Left cardiac atrium (tissue), 4 donors: Measurements from ENCODE around the gene MBNL2. TPM values are rescaled to one million over a fixed set of nuclear protein-coding genes. Genes with fewer than 3 reads are reported as not detected.

Source experiments
- ATAC-seq, 2 donors: fragments of 200-7000 bp; cut with Tn5 transposase; one replicate each; pipeline ENCODE4 v1.9.1; 2020; ENCODE audit warnings: mild to moderate bottlenecking in 2 of 2, moderate library complexity in 2 of 2
- DNase-seq: peaks from one replicate; pipeline ENCODE4 v3.0.0-alpha.2; 2020
- intact Hi-C, 2 donors: fragments of 100-400 bp; cut with DNase I; formaldehyde crosslinking; loops; one replicate each; pipeline versions ENCODE4 v1.14.1 to v1.15.1; 2022 to 2023
- total RNA-seq, 2 donors: library from RNA; stranded (reverse); fragmentation: NEBNext Ultra II Directional; extraction: Animal tissue kit (Norgen Biotek cat#: 25700); gene quantifications; one replicate each; pipeline ENCODE4 v1.2.1, GENCODE V29; 2021
- donor health status: DM: no; HTN: yes; CAD: no.
- donor health status: DM: no; HTN: yes; CAD: no; lungs with severe emphysema.
- donor health status: DM: yes; HTN: yes; CAD: no.
- donor health status: Dilated cardiomyopathy.

Gene MBNL2
- total RNA-seq, 2 donors from 2014 or later, result 52.0 to 60.3 TPM

DNA sequence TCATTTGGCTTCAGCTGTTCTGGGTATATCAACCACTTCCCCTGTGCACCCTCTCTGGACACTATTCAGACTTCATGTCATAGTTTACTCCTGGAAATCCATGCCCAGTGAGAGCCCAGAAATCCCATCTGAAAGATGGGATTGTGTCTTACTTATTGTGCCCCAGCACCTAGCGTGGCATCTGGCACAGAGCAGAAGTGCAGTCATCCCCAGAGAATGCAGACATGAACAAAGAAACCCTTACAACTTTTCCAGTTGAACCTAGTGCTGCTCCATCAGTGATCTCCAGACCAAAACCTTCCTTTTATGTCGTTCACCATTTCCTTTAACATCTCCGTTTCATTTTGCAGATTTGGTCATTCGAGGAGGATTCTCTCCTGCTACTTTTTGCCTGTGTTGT lies 60.6 kb downstream of the MBNL2 start:
- no peak for DNase-seq
- no peak for ATAC-seq
- intact Hi-C loops, result no loop called here

DNA sequence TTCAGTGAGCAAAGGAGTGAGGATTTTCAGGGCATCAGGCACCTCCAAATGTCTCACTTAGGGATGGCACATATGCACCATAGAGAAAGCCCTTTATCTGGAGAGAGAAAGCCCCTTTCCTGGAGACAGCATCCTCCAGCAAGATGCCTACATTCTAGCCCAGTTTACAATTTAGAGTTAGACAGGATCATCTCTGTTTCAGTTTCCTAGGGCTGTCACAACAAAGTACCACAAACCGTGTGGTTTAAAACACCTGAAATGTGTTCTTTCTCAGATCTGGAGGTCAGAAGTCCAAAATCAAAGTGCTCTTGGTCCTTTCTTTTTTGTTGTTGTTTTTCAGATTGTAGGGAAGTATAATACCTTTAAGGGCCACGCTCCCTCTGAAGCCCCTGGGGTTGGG lies 61.8 kb downstream of the MBNL2 start:
- DNase-seq (no peak), ATAC-seq (no peak)
- intact Hi-C loops, result no loop called here

DNA sequence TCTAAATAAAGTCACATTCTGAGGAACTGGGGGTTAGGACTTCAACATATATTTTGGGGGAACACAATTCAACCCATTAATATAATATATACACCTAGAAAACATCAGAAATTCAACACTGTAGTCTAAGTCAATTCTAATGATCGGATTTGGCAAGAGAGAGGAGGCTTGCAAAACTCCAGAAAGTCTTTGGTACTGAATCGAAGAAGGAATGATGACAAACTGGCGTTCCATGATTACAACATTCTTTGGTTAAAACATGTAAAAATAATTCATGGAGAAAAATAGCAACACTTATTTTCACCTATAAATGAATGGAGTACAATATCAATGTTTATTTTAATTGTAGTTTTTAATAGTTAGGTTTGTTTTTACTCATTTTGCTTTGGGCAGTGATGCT lies 62.4 kb downstream of the MBNL2 start:
- no peak for ATAC-seq
- no peak for DNase-seq
- intact Hi-C loops, result no loop called here

DNA sequence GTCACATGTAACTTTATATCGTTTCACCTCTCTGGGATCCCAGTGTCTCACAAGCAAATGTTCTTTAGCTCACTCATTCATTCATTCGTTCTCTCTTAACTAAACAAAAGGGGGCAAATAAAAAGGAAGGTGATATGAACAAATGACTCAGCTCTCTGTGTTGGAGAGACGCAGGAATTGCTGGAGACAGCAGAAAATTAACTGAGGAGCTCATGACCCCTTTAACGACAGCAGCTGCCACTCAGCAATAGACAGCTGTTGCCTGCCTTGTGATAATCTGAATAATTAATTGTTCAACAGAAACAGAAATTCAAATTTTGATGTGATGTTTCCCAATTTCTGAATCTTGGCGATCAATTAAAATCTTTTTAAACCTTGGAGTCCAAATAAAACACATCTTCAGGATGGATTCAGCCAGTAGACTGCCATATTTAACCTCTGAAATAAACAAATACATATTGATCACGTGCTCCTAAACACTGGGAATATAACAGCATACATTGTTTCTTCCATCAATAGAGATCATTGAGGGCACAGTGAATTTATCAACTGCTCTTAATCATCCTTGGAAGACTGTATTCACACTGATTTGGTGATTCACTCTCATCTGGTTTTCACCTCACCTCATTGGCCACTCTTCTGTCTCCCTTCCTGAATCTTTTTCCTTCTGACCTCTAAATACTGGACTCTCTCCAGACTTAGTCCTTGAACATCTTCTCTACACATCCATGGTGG lies 63.3 kb downstream of the MBNL2 start:
- intact Hi-C loops, result no loop called here
- ATAC-seq (no peak), DNase-seq (no peak)

DNA sequence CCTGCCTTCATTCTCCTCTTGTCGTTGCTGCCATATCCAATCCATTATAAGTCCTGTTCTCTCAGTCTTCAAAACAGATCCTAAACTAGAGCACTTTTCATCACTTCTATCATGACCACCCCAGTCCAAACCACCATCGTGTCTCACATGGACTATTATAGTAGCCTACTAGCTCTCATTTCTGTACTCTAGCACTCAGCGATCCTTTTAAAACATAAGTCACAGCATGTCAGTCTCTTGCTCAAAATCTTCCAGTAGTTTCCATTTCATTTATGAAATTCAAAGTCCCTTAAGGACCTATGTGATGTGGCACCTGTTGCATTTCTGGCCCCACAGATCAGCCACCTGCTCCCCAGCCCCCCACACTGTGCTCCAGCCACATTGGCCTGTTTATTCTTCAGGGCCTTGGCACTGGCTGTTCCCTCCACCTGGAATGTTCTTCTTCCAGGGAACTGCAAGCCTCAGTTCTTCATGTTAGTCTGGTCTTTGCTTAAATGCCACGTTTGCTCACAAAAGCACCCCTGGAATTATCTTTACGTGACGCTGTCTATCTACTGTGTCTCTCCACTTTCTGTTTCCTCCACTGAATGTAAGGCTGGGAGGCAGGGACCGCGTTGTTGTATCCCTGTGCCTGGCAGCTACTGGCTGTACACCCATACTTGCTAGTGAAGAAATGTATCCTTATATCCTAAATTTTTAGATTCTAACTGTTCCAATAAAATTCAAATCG lies 64.3 kb downstream of the MBNL2 start:
- no peak for DNase-seq
- intact Hi-C loops, result no loop called here
- ATAC-seq, result no peak

DNA sequence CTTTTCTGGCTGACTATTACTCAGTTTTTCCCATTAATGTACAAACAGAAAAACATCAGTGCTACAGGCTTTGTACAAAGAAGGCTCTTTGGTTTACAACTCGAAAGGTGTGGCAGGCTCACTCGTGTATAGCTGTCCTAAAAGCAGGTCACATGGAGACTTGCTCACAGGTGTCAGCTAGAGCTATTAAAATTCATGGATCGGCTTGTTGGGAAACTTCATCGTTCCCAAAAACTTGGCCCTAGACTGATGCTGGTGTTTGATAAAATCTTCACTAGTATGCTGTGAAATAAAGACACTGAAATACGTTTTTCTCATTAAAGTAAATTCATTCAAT lies 64.9 kb downstream of the MBNL2 start:
- intact Hi-C loops, result no loop called here
- ATAC-seq (no peak), DNase-seq (no peak)

DNA sequence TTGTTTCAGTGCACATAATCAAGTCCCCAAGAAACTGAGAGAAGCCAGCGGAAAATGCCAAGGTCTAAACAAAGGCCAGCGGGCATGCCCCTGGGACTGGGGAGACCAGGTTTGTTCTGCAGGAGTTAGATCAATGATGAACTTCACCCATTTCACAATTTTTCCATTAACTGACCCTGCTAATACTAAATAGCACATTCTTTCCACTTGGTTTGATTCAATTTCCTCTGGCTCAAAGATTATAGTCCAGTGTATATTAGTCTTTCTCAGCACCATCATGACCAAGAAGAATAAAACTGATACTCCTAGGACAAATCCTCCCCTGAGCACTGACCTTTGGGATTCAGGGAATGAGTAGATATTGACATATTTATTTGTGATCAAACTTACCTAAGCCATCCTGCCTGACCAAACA lies 66.4 kb downstream of the MBNL2 start:
- DNase-seq (no peak), ATAC-seq (no peak)
- intact Hi-C loops, result no loop called here

DNA sequence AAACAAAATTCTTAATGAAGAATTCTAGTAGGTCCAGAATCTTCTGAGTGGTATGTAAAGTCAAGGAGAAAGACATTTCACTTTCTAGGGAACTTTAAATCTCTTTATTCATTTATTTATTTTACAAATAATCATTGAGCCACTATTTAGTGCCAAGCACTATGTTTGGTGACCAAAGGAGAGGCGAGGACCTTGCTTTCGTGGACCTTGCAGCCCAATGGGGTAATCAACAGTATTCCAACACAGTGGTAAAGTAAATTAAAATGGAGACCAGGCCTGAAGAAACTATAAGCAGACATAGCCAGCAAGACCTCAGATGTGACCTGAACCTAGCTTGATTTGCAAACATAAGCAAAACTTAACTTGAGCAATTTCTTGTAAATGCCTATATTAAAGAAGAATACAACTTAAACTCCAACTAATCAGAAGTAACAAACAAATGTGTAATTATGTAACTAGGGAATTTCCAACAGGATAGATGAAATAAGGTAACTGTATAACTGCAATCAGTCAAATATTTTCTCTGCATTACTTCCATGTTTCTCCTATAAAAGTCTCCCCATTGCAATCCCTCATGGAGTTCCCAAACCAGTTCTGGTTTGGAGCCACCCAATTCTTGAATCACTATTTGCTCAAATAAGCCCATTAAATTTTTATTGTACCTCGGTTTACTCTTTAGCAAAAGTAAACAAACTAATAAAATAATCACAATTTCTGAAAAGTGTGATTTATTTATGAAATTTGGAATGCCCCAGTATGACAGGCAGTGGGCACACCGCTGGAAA lies 67.6 kb downstream of the MBNL2 start:
- ATAC-seq, result no peak
- intact Hi-C loops, result no loop called here
- no peak for DNase-seq

DNA sequence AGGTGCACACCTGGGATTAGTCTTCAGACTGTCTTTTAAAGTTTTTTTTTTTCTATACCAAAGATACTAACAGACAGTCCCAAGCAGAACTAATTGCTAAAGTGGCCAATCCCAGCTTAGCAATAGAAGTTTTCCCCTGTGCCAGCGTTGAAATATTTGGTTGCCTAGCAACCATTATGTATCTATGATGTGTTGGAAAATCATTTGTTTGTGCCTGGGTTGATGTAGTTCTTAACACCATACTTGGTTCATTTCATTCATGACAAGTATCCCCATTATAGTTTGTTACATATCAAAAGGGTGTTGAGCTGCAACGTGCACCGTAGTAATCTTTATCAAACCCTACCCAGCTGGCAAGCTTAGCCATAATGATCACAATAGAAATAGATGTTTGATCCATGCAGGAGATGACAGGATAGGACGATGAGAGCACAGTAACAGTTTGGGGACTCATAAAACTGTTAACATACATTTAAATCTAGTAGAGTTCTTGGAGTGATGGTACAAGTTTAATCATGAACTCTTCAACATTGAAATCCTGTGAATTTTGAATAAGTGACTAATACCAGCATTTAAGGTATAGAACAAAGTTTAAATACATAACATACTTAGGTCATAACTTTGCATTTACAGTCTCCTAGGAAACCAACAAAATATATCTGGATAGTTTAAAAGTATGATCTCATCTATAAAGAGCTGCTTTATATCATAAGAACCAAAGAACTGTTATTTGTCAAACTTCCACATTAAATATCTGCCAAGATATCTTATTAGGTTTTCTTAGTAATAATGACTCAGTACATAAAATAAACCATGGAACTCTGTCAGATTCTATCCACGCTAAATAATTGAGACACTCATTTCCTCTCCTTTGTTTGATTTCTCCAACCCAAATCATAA lies 73.4 kb downstream of the MBNL2 start:
- ATAC-seq, result peak in 1 of 2 donors; percentile 63
- intact Hi-C loops, result no loop called here
- no peak for DNase-seq

DNA sequence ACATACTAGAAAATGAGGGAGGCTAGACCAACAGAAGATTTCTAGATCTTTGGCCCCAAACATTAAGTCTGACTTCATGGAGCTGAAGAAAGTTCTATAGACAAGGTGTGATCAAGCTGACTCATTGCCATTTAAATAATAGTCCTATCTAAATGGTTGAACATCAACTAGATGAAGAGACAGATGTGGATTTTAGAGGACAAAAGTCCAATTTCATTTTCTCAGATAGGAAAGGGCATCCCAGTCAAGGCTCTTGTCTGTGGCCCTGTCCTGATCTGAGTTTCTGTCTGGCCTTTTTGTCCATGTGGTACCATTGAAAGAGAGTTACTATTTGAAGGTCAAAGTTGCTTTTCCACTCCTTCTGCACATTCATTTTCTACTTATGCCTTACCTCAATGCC lies 74.6 kb downstream of the MBNL2 start:
- DNase-seq, result no peak
- ATAC-seq, result no peak
- intact Hi-C loops, result no loop called here

DNA sequence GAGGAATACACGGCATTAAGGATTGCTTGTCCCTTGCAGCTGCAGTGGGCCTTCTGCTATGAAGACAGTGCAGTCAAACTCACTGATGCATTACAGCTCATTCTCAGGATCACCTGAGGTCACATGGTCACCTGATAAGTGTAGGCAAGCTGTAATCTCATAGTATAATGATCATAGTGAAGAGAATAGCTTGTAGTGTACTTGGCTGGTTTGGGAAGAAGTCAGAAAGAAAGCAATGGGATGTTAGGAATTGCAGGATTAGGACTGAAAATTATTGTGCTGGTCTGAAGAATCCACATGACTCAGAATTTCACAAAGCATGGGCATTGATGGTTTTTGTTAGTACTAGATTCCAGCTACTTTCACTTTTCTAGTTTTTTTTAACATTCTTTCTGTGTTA lies 76.7 kb downstream of the MBNL2 start:
- intact Hi-C loops, result no loop called here
- DNase-seq, result no peak
- ATAC-seq, result no peak

DNA sequence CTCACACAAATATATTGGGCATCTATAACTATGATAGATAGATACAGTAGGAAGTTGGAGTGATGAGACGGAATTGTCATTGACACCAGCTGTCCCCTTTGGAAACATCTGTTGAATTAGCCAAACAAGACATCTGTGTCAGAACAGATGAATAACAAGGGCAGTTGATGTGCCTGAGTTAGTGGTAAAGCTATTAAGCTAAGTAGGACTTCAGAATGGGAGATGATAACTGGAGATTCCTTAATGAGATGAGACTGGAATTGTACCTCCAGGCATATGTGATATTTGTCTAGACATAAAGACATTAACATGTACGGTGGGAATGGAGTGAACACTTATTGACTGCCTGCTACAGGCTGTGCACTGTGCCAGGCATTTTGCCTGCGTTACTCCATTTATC lies 78.7 kb downstream of the MBNL2 start:
- no peak for ATAC-seq
- intact Hi-C loops, result no loop called here
- DNase-seq, result no peak

DNA sequence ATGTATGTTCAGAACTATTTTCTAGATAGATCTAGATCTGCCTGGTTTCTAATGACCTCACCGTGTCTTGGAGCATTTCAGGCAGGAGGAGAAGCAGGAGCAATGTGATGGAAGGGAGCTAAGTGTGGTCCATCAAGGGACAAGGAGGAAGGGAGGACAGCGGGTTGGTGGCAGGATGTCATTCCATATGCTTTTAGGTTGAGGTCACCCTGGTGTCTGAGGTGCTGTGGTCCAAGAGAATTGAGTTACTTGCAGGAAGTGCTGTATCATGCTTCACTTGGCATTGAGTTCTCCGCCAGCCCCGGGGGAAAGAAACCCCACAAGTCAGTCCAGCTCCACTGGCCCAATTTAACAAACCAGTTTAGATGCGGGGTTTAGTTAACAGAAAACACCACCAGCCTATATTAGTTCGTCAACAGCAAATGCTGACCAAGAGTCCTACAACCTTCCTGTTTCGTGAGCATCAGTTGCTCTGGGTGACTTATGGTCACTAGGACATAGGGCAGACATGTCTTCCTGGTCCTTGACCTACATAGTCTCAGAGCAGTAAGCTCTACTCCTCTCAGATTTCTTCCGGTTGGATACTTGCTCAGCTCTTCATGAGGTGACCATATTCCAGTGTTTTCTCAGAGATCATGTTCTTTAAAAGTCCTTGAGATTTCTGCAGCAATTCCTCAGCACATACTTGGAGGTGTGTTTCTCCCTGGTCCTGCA lies 79.4 kb downstream of the MBNL2 start:
- DNase-seq (no peak), ATAC-seq (no peak)
- intact Hi-C loops, result no loop called here

DNA sequence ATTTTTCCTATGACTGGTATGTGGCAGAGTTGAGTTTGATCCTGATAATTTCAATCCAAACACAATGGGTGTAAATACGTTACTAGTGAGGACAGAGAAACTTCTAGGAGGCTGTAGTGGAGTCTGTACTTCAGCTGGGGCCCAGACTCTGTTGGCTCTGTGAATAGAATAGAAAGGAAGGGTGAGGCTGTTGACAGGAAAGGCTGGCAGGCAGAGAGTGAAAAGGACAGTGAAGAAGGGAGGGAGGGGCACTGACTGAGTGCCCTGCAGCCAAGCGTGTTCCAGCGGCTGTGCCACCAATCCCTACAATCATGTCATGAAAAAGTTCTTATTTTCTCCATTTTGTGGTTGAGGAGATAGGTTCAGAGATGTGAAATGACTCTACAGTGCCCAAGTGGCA lies 80.5 kb downstream of the MBNL2 start:
- intact Hi-C loops, result no loop called here
- DNase-seq, result no peak
- peak; percentile 38 to 75 for ATAC-seq

DNA sequence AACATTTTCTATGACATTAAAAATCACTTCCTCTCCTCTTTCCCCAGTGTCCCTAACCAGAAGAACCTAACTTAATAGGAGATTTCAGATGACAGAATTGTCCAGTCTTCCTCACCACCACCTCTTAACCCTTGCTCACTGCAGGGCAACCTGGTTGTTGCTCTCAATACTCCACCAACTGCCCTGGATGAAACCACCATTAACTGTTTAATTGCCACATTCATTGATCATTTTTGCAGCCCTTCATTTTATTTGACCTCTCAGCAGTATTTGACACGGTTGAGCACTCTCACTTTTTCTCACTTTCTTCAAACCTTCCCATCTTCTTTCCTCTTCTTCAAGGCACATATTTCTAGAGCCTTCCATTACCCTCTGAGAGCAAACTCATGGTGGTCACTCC lies 84.0 kb downstream of the MBNL2 start:
- intact Hi-C loops, result no loop called here
- DNase-seq (no peak), ATAC-seq (no peak)

DNA sequence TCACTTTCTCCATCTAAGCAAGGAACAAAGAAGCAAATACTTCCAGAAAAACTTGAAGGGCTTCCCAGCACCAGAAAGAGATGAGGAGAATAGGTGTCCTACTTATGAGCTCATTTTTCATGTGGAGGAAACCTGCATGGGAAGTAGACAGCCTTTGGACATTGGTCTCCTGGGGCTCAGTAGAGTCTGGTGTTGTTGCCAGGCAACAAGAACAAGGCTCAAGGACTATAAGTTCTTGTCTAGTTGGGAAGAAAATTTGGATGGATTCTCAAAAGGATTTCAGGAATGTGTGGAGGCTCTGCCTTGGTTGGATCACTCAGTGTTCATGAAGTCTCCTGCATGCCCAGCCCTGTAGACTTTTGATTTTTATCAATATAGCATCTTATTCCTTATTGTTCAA lies 84.5 kb downstream of the MBNL2 start:
- intact Hi-C loops, result no loop called here
- DNase-seq (no peak), ATAC-seq (peak in 1 of 2 donors; percentile 16)

DNA sequence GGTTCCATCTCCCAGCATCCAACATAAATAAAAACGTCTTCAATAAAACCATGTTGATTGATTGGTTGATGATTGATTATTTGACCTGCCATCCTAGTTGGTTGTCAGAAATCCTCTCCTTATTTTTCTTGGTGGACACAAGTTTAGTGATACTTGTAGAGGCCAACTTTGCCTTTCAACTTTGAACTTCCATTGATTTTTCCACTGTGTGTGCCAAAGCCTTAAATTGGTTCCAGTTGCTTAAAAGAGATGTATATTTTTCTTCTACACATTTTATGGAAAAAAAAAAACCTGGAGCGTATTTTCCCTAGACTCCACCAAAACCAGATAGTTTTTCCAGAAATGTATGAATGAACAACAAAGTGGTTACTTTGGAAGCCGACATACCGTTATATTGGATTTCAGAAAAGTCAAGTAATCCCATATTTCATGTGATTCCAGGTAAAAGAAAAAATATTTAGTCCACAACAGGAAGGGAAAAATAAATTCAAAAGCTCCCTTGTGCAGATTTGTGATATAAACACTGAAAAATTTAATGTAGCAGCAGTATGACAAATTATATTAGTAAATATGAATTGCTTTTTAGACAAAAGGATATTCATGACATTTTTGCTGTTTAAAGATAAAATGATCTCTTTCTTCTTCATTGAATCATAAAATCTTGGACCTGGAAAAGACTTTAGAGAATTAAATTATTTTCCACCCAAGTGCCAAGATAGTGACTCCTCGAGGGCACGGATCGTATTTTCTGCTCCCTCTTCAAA lies 85.2 kb downstream of the MBNL2 start:
- ATAC-seq (no peak), DNase-seq (no peak)
- intact Hi-C loops, result no loop called here
